ENCODE results near the gene TCERG1.

TCERG1 gene

DNA sequence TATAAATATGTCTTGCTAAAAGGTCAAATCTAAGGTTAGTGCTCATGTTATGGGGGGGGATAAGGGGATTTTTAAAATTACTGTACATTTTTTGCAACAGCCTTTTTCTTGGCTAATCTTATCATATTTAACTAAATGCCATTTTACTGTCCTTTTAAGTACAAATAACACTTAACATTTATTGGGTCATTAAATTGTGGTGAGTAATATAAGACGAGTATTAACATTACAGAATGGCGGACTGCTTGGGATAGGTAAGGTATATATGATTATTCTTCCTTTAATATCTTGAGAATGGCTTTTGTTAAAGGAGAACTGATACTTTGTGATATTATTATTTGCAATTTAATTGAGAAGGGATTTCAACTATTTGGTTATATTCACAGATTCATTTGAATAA is 35.6 kb downstream of the TCERG1 start:
- no peak overlapping the region for H3K4me3 ChIP-seq (ENCODE audit: low read depth, low read length)
- CTCF ChIA-PET, result no interaction called here
- POLR2A ChIA-PET, result no interaction called here
- DNase-seq (ENCODE audit: low read depth, low spot score), result no peak
- TF ChIP-seq, protein P1, sequence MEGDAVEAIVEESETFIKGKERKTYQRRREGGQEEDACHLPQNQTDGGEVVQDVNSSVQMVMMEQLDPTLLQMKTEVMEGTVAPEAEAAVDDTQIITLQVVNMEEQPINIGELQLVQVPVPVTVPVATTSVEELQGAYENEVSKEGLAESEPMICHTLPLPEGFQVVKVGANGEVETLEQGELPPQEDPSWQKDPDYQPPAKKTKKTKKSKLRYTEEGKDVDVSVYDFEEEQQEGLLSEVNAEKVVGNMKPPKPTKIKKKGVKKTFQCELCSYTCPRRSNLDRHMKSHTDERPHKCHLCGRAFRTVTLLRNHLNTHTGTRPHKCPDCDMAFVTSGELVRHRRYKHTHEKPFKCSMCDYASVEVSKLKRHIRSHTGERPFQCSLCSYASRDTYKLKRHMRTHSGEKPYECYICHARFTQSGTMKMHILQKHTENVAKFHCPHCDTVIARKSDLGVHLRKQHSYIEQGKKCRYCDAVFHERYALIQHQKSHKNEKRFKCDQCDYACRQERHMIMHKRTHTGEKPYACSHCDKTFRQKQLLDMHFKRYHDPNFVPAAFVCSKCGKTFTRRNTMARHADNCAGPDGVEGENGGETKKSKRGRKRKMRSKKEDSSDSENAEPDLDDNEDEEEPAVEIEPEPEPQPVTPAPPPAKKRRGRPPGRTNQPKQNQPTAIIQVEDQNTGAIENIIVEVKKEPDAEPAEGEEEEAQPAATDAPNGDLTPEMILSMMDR (IDR thresholded peaks at IDR 0.05; ENCODE audit: insufficient read depth, low read length, missing control alignments), result no peak

DNA sequence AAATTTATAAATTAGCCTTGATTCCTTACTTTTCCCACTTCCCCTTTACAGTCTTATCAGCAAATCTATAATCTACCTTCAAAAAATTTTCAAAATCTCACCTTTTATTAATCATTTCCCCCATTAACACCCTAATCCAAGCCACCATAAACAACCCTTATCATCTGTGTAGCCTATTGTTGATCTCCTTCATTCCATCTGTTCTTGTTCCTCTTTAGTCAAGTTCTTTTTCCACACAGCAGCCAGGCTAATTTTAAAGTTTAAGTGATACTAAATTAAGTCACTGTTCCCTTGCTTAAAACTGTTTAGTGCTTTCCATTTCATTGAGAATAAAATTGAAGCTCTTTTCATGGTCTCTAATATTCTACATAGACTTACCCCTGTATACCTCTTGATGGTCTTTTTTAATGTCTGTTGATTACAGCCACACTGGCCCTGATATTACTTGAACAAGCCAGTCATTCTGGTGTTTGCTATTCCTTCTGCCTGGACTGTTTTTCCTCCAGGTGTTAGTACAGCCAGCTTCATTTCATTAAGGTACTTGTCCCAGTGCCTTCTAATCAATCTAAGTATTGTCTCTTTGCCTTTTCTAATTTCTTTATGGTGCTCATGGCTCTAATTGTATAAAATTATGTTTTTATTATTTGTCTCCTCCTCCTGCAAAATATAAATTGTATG is 37.7 kb downstream of the TCERG1 start:
- TF ChIP-seq, protein P1 (IDR thresholded peaks at IDR 0.05; ENCODE audit: insufficient read depth, low read length, missing control alignments), result no peak
- DNase-seq (ENCODE audit: low read depth, low spot score), result no peak
- no peak overlapping the region for H3K4me3 ChIP-seq (ENCODE audit: low read depth, low read length)
- POLR2A ChIA-PET, result no interaction called here
- CTCF ChIA-PET, result interaction anchor here (1.3 kb wide), 1 partner anchor 15 kb away, joined by 4 read pairs; no protein-coding TSS in a partner anchor

DNA sequence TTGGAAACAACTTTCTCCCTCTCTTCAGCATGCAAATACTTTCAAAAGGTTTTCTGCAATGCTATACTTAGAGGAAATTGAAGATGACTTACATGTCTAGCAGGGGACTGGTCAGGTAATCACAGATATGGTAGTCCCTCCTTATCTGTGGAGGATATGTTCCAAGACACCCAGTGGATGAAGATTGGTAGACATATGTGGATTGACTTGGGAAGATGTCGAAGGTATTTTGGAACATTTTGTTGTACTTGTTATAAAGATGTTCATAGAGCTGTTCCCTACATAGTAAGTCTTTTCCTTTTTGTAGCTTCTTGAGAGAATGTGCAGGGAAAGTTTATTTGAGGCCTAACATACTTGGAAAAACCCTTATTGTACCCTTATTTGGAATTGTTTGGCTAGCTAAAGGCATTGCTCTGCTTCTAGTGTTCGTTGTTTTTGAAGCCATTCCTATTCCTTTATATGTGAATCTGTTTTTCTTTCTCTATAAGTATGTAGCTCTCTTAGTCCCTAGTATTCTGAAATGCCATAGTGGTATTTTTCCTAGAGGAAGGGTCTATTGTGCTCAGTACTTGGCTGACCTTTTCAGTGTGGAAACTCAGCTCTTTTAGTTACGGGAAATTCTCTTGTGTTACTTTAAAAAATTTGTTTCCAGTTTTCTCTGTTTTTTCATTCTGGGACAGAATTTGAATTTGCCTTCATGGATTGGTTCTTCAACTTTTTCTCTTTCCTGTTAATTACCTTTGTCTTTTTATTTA is 43.1 kb downstream of the TCERG1 start:
- TF ChIP-seq, protein P1 (IDR thresholded peaks at IDR 0.05; ENCODE audit: insufficient read depth, low read length, missing control alignments), result no peak
- ChIA-PET POLR2A (no interaction called here), CTCF (interaction anchor here (1.2 to 1.6 kb wide), 2 partner anchors 13 to 476 kb away, joined by 3 to 4 read pairs; no protein-coding TSS in a partner anchor)
- DNase-seq (ENCODE audit: low read depth, low spot score), result peak; percentile 4
- no peak overlapping the region for H3K4me3 ChIP-seq (ENCODE audit: low read depth, low read length)

DNA sequence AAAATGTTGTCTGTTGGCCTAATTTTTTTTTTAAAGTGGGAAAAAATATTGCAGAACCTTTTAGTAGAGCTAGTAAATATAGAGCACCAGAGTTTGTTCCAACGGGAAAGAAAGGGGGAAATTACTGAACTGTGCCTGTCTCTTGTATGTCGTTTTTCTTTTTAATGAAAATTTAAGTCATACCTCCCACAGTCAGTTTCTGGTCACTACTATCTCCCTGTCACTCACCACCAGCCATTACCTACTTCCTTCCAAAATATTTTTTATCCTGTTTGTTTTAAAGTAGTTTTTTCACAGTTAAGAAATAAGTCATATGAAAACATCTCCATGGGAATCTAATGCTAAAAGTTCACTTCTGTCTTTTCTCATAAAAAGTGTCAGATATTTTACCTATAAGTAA is 47.5 kb downstream of the TCERG1 start:
- DNase-seq (ENCODE audit: low read depth, low spot score), result no peak
- no peak overlapping the region for H3K4me3 ChIP-seq (ENCODE audit: low read depth, low read length)
- TF ChIP-seq, protein P1 (IDR thresholded peaks at IDR 0.05; ENCODE audit: insufficient read depth, low read length, missing control alignments), result no peak
- ChIA-PET CTCF (no interaction called here), POLR2A (no interaction called here)

DNA sequence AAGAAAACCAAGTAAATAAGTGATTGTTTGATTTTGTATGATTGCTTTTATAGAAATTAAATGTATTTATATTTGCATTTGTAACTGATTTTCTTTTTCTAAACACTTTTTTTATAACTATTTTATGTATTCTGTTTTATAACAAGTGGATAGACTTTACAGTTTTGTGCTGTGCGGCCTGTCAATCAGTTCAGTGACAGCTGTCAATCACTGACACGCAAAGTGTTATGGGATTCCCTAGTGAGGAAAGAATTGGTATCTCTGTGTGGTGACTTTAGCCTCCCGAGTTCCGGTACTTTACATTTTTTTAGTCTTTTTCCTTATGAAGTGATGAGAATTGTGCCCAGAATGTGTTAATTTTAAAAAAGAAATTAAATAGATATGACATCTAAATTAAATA is 52.5 kb downstream of the TCERG1 start:
- ChIA-PET POLR2A (no interaction called here), CTCF (interaction anchor here (0.9 to 1.8 kb wide), 5 partner anchors 15 to 466 kb away, joined by 3 to 6 read pairs (median 4); no protein-coding TSS in a partner anchor)
- no peak overlapping the region for H3K4me3 ChIP-seq (ENCODE audit: low read depth, low read length)
- TF ChIP-seq, protein P1 (IDR thresholded peaks at IDR 0.05; ENCODE audit: insufficient read depth, low read length, missing control alignments), result no peak
- no peak for DNase-seq (ENCODE audit: low read depth, low spot score)

DNA sequence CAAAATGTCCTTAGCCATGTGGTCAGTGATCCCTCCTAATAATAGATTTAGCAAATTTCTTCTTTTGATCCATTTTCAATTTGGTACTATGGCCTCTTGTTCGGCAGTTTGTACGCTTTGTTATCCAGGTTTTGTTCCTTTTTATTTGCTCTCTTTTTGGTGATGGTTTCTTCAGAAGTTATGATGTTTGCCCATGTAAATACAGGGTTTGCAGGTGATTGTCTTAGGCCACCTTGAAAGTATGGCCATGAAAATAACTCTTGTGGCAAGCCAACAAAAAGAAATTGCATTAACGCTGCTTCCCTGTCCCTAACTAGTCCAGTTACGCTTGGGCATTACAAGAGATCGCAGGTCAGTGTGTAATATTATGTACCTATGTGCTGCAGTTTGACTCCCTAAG is 60.3 kb downstream of the TCERG1 start:
- no peak for DNase-seq (ENCODE audit: low read depth, low spot score)
- POLR2A ChIA-PET, result no interaction called here
- TF ChIP-seq, protein P1 (IDR thresholded peaks at IDR 0.05; ENCODE audit: insufficient read depth, low read length, missing control alignments), result no peak
- CTCF ChIA-PET, result no interaction called here
- H3K4me3 ChIP-seq (ENCODE audit: low read depth, low read length), result no peak overlapping the region
